K562 (cell line): Measurements from ENCODE around the gene UNC45B.

Experiments used
- CTCF ChIP-seq, 3 experiments: IDR thresholded peaks in 2 of 3; conservative IDR thresholded peaks in 1 of 3; 2 replicates each; pipeline ENCODE4 v1.5.1; 2011 to 2012; ENCODE audit warnings: low read length in 3 of 3, mild to moderate bottlenecking in 3 of 3, control low read depth in 2 of 3, improper control_type of control experiment in 1 of 3, inconsistent platforms in 1 of 3, low read depth in 1 of 3, mixed read lengths in 1 of 3, moderate library complexity in 1 of 3; ENCODE audit not compliant: insufficient read depth in 2 of 3
- DIDO1 ChIP-seq: fragments of 450-650 bp; IDR thresholded peaks from 2 replicates; pipeline ENCODE4 v1.6.1; 2016; ENCODE audit warnings: low read depth, missing biosample characterization, missing genetic modification characterization
- E4F1 ChIP-seq: fragments of 250-450 bp; sonication (Bioruptor Pico); IDR thresholded peaks from 2 replicates; pipeline ENCODE4 v1.5.0; 2021; ENCODE audit warnings: mild to moderate bottlenecking, borderline replicate concordance
- ELF1 ChIP-seq: fragments of 200-800 bp; sonication (Bioruptor generic); IDR thresholded peaks from 2 replicates; pipeline ENCODE4 v1.6.1; 2016; ENCODE audit warnings: missing genetic modification characterization, missing compliant biosample characterization
- GTF2F1 ChIP-seq: IDR thresholded peaks from 2 replicates; pipeline ENCODE4 v1.6.1; 2011; ENCODE audit warnings: low read depth, low read length, improper control_type of control experiment
- KDM4B ChIP-seq, 2 experiments: fragments of 450-650 bp in 1 of 2; sonication (generic) in 1 of 2; IDR thresholded peaks; 2 replicates each; pipeline ENCODE4 v1.6.1; 2016 to 2017; ENCODE audit warnings: borderline replicate concordance in 2 of 2, antibody characterized with exemption in 1 of 2, low read depth in 1 of 2, mild to moderate bottlenecking in 1 of 2
- MAFK ChIP-seq: IDR thresholded peaks from 2 replicates; pipeline ENCODE4 v1.6.1; 2011; ENCODE audit warnings: low read length, improper control_type of control experiment
- PBX2 ChIP-seq, 2 experiments: IDR thresholded peaks in 1 of 2; conservative IDR thresholded peaks in 1 of 2; 2 replicates each; pipeline ENCODE4 v1.6.1; 2016; ENCODE audit warnings: low read depth in 2 of 2, mild to moderate bottlenecking in 1 of 2, missing compliant biosample characterization in 1 of 2, missing genetic modification characterization in 1 of 2, moderate library complexity in 1 of 2
- POLR2A ChIP-seq: fragments of 450-650 bp; conservative IDR thresholded peaks from 2 replicates; pipeline ENCODE4 v1.6.1; 2016
- SAP30 ChIP-seq: fragments of 200-600 bp; sonication (generic); IDR thresholded peaks from 2 replicates; pipeline ENCODE4 v1.6.1; 2012; ENCODE audit warnings: borderline replicate concordance, low read depth, mild to moderate bottlenecking, moderate library complexity, low read length, control low read depth, inconsistent platforms; ENCODE audit not compliant: insufficient read depth, poor library complexity, severe bottlenecking
- SMAD1 ChIP-seq: fragments of 150-350 bp; IDR thresholded peaks from 2 replicates; pipeline ENCODE4 v1.6.1; 2014; ENCODE audit warnings: low read length, low read depth; ENCODE audit not compliant: partially characterized antibody
- SMARCC2 ChIP-seq: fragments of 450-650 bp; IDR thresholded peaks from 2 replicates; pipeline ENCODE4 v1.6.1; 2017; ENCODE audit warnings: antibody characterized with exemption, moderate library complexity, mild to moderate bottlenecking, low read depth
- SRF ChIP-seq, 2 experiments: fragments of 250-450, 450-650 bp in 1 of 2; sonication (Bioruptor Pico) in 1 of 2; sonication (generic) in 1 of 2; formaldehyde crosslinking; IDR thresholded peaks; 2 replicates each; pipeline versions ENCODE4 v1.5.0 to v1.5.1; 2020 to 2022; ENCODE audit warnings: mild to moderate bottlenecking in 1 of 2, missing genetic modification reagents in 1 of 2
- ZZZ3 ChIP-seq: fragments of 450-650 bp; IDR thresholded peaks from 2 replicates; pipeline ENCODE4 v1.6.1; 2016; ENCODE audit warnings: antibody characterized with exemption, mild to moderate bottlenecking, moderate library complexity

- no peak for TF ChIP-seq SRF (CRISPR knock-in tag; IDR thresholded peaks at IDR 0.05)
- TF ChIP-seq CTCF (IDR thresholded peaks at IDR 0.05 in 2 of 3, conservative IDR thresholded peaks at IDR 0.05 in 1 of 3; ENCODE audit: insufficient read depth in 2 of 3, low read depth in 1 of 3, low read length in 3 of 3), result no peak
- no peak for TF ChIP-seq SMAD1
- no peak for TF ChIP-seq E4F1 (CRISPR knock-in tag)
- no peak for TF ChIP-seq MAFK
- no peak for TF ChIP-seq ZZZ3
- no peak for TF ChIP-seq POLR2A
- TF ChIP-seq PBX2 (CRISPR knock-in tag; IDR thresholded peaks at IDR 0.05; ENCODE audit: low read depth), result no peak
- TF ChIP-seq PBX2 (tag; conservative IDR thresholded peaks at IDR 0.05; ENCODE audit: low read depth), result no peak
- no peak for TF ChIP-seq SAP30
- TF ChIP-seq DIDO1, result no peak
- TF ChIP-seq KDM4B (IDR thresholded peaks at IDR 0.05; ENCODE audit: borderline replicate concordance in 2 of 2, low read depth in 1 of 2), result no peak
- no peak for TF ChIP-seq SMARCC2
- TF ChIP-seq GTF2F1, result no peak
- no peak for TF ChIP-seq ELF1 (tag)
Measured at GRCh38 chr17:35235917-35236316, 88.3 kb downstream of the UNC45B start.
